ENCODE results near the gene MIGA1.

MIGA1 gene

DNA sequence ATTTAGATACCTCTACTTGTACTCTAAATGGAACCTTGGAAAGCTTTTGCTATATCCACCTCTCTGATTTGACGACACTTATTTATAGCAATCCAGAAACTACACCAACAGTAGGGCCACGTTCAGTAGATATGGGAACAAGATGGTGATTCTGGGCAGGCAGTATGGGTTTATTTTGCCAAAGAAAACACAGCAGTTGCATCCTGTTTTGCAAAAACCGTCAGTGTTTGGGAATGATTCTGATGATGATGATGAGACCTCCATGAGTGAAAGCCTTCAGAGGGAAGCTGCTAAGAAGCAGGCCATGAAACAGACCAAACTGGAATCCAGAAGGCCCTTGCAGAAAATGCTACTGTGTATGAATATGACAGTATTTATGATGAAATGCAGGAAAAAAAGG, 67.5 kb downstream of the MIGA1 start:
- DNase-seq (ENCODE audit: low spot score), result no peak
- FAIRE-seq, result no peak

DNA sequence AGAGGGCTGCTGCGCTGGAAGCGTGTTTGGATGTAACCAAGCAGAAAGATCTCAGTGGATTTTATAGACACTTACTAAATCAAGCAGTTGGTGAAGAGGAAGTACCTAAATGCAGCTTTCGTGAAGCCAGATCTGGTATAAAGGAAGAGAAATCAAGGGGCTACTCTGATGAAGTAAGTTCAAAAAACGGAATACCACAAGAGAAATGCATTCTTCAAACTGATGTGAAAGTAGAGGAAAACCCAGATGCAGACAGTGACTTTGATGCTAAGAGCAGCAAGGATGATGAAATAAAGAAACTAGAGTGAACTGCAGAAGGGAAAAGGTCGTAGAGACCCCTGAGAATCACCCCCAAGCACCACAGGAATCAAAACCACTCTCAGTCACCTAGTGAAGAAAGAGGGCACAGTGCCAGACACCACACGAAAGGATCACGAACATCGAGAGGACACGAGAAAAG, 68.2 kb downstream of the MIGA1 start:
- FAIRE-seq, result no peak

DNA sequence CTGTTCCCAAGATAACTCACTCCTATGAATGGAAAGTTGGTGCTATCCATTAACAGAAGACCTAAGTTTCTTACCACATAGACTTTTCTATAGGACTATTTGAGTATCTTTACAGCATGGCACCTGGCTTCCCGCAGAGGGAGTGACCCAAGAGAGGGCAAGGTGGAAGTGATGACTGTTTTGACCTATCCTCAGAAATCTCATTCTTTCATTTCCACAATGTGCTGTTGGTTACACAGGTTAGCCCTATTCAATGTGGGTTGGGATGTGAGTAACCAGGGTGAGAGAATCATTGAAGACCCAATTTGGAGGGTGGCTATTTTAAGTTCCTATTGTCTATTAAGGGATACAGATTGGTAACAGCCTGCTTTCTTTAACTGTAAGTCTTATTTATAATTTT, 70.6 kb downstream of the MIGA1 start:
- FAIRE-seq (no peak), DNase-seq (ENCODE audit: low spot score) (no peak)

More for the DNA sequence above, 68.2 kb downstream of the MIGA1 start:
- DNase-seq (ENCODE audit: low spot score), result no peak

DNA sequence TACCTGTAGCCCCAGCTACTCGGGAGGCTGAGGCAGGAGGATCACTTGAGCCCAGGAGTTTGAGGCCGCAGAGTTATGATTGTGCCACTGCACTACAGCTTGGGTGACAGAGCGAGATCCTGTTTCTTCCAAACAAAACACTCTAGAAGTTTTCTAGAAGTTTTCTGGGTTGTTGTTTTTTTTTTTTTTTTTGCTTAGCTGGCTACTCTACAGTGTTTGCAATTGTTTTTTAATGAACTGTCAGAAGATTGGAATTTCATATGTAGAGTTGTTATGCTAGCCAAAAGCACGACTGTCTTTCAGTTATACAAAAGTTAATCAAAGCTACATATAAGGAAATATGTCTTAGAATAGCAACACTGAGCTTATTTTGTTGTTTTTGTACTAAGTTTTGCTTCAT, 78.1 kb downstream of the MIGA1 start:
- no peak for FAIRE-seq
- DNase-seq (ENCODE audit: low spot score), result no peak

DNA sequence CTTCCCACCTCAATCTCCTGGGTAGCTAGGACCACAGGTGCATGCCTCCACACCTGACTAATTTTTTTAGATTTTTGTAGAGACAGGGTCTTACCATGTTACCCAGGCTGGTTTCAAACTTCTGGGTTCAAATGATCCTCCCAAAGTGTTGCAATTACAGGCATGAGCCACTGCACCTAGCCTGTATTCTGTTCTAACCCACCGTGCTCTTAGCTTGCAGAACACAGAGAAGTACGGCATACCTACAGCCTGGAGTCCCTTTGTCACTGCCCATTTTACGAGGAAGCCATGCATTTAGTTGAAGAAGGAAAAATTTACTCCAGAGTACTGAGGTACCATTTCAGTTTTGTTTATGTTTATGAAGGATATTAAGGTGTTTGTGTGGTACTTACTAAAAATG, 79.3 kb downstream of the MIGA1 start:
- no peak for FAIRE-seq
- DNase-seq (ENCODE audit: low spot score), result no peak

DNA sequence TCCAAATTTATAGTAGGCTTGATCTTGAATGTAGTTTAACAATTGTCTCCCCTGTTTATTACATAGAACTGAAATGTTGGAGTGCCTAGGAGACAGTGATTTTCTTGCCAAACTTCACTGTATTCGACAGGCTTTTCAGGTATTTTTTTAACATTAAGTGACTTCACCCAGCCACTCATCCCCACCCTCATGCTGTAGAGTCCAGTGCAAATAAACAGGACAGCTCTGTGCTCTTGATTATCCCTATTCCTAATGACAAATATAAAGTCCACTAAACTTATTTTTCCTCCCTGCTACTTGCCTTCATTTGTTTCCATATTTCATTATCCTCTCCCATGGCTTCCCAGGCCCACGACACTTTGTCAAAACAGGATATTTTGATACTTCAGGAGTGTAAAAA, 79.8 kb downstream of the MIGA1 start:
- FAIRE-seq (no peak), DNase-seq (ENCODE audit: low spot score) (no peak)

DNA sequence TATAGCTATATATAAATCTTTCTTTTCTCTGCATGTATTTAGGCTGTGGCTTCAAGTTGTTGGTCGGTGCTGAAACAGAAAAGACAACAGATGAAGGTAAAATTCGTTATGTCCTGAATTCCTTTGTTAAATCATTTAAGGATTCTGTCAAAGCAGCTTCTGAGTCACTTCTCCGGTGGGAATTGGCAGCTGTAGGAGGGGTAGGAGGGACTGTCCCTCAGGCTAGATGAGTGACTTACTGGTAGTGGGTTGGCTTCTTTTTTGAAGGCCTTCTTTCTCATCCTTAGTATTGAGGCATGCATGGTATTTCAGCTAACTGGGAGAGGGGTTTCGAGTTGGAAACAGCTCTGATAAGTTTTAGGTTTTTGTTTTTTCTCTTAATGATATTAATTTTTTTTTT, 86.8 kb downstream of the MIGA1 start:
- no peak for DNase-seq (ENCODE audit: low spot score)
- FAIRE-seq, result no peak

DNA sequence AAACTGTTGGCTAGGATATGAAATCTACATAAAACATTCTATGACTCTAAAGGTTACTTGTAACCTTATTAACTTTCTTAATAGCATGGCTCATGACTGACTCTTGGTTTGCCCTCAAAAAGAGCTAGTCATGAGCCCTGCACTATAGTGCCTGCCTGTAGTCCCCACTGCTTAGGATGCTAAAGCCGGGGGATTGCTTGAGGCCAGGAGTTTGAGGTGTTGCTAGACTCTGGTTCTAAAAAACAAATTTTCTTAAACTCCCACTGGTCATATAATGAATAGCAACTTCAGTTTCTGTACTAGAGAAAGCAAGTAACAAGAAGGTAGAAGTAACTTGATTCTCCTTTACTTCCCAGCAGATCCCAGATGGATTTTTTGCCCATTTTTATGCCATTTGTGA, 93.2 kb downstream of the MIGA1 start:
- no peak for FAIRE-seq

DNA sequence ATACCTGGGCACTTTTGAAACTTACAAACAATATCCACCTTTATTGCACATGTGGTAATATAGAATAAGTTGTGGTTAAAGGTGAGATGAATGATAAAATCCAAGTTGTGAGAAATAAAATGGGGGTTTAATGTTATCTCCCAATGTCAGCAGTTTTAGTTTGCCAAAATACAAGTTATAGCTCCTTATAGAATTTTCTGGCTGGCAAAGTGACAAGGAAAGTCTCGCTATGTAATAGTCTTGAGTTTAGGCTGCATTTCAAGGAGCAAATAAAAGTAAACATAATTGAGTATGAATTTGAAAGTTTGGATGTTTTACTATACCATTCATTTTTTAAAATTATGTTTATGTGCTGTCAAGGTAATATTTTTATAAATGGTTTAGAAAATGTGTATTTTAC, 94.0 kb downstream of the MIGA1 start:
- FAIRE-seq (no peak), DNase-seq (ENCODE audit: low spot score) (no peak)

More for the DNA sequence above, 93.2 kb downstream of the MIGA1 start:
- no peak for DNase-seq (ENCODE audit: low spot score)

DNA sequence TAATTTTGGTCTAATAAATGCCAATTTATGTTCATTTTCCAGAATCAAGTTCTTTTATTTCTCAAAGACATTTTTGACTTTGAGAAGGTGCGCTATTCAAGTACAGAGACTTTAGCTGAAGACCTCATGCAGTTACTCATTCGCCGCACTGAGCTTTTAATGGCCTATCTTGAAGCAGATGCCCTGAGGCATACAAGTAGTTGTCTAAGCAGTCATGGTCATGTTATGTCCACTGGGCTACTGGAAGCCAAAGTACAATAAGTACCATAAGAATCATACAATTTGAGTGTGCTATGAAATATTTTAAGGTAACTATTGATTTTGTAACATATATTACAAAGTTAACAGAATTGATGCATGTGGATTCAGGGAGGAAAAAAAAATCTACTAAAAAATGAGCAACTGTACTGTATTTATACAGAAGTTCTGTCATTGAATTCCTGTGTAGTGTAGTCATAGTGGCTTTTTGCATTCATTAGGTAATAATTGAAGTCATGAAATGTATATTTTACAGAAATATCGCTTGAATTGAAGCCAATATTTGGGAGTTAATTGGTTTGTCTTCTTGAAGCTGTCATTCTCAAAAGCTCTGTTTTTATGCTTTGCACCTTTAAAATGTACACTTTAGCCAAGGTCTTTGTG, 95.5 kb downstream of the MIGA1 start:
- DNase-seq (ENCODE audit: low spot score) (no peak), FAIRE-seq (no peak)

DNA sequence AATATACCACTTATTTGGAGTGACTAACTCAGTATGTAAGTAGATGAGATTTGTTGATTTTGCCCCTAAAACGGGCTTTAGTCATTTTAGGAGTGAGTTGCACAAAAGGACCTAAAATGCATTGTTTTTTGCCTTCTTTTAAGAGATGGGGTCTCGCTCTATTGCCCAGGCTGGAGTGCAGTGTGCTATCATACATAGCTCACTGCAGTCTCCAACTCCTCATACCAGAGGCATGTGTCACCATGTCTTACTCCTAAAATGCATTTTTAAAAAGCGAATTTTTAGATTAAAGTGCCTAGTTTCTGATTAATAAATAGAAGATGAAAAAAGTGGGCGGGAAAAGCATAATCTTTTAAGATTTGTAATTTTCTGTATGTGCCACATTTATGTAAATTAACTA, 97.4 kb downstream of the MIGA1 start:
- DNase-seq (ENCODE audit: low spot score) (no peak), FAIRE-seq (no peak)

DNA sequence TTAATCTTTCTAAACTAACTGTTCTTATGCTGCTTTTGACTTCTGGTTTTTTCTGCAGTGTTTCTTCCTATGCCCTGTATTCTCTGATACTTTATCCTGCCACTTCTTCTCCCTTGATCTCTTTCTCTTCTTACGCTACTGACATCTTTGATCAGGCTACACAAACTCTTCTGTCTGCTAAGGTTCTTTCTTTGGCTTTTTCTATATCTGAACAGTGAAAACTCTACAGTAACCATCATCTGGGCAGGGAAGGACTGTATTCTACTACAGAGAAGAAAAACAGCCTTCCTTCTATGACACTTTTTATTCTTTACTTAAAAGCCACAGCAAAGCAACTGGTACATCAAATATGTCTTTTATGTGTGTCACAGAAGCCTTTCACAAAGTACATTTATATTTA, 101.6 kb downstream of the MIGA1 start:
- DNase-seq (ENCODE audit: low spot score) (no peak), FAIRE-seq (no peak)

DNA sequence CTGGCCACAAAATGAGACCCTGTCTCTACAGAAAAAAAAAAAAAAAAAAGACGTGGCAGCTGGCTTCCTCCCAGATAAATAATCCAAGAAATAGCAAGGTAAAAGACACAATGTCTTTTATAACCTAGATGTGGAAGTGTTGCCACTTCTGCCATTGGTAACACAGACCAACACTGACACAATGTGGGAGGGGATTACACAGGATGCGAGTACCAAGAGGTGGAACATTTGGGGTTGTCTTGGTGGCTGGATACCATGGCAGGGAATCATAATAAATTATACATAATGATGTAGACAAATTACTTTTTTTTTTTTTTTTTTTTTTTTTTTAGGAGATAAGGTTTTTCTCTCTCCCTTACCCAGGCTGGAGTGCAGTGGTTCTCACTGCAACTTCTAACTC, 103.0 kb downstream of the MIGA1 start:
- DNase-seq (ENCODE audit: low spot score) (no peak), FAIRE-seq (no peak)

DNA sequence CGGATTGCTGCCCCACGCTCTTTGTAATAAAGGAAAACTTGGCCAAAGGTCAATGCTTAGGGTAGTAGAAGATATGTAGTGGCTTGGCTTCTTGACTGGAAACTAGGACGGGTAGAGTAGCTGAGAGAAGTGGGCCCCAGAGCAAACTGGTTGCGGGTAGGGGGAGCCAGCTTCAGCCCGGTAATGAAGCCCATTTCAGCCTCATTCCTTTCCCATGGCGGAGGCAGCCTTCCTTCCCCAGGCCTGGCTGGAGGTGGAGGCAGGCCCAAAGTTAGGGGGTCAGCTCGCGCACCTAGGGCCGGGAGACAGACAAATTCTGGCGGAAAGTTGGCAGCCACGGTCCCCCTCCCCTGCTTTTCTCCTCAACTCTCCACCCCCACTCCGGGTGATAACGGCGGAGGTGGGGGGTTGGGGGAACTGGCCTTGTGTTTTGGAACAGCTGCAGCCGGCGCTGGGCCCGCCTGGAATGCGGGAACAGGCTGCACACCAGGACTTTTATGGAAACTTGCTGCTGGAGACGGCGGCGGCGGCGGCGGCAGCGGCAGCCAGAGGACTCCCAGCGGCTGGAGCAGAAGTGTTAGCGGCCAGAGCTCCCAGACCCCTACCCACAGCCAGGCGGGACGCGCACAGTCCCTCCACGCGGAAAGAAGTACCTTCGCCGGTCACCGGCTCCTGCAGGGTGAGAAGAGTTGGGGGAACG, 108.8 kb downstream of the MIGA1 start, which contains the start of gene NEXN:
NEXN (plus strand) TSS at position 544 of the 700 bp plus-strand sequence. CDS start 27,483 bp downstream, outside the sequence.
- DNase-seq (ENCODE audit: low spot score) (peak; percentile 75), FAIRE-seq (peak; percentile 59)

DNA sequence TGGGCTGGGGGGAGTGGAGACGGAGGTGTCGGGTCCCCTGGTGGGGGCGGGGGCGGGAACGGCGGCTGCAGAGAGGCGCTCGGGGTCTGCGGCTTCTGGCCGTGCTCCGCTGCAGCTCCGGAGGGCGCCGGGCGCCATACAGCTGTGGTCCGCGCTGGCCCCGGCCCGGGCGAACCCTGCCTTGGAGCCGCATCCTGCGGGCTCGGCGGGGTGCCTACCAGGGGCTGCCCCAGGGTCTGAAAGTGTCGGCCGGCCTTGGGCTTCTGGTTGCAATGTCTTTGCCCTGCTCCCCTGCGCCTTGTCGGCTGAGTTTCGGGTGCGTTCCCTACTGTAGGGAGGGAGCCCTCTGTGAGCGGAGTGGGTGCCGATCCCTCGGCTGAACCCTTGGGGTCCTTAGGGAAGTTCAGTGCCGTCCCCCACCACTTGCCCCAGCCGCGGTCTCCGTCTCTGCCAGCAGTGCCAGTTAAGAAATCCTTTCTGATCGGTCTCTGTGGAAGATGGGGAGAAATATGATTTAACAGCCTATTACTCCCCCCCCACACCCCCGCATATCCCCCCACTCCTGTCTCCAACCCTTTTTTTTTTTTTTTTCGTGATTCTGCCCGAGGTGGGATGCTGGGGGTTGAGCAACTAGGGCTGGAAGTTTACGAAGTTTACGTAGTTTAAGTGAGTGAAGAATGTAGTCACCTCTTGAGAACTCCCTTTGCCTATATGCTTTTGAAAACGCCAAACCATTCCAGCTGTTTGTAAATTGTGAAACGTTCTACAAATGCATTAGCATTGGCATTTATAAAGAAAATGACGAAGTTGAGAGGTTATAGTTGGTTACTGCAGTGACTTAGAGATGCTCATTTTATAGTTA, 109.6 kb downstream of the MIGA1 start:
- DNase-seq (ENCODE audit: low spot score), result no peak
- no peak for FAIRE-seq

DNA sequence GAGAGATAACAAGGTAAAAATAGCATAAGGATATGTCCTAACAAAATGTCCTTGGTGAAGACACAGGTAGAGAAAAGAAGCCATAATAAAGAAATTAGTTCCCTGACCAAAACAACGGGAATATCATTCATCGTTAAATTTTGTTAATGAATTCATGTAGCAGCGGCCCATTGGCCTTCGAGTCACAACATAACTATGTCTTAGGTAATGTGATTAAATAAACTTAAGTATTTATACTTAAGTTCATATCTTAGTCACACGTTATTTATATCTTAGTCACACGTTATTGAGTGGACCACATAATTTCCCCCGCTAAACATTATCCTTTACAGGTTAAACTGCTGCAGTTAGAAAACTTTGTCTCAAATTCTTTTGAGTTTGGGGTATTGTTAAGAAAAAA, 110.2 kb downstream of the MIGA1 start:
- peak; percentile 9 for DNase-seq (ENCODE audit: low spot score)
- no peak for FAIRE-seq

DNA sequence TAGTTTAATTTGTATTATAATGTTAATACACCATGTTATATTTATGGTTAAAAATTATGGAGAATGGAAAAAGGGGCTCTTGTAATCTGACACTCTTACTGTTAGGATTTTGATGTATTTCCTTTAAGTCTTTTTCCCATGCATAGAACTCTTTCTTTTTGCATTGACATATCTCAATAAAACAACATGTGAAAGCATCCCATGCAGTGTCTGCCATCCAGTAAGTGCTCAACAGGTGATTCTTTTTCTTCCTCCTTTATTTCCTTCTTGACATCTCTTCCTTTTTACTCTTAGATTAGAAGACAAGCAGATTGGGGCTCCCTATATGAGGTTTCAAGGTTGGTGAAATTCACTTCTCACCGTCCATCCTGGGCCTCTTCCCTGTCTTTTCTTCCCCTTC, 111.8 kb downstream of the MIGA1 start:
- no peak for DNase-seq (ENCODE audit: low spot score)
- no peak for FAIRE-seq

DNA sequence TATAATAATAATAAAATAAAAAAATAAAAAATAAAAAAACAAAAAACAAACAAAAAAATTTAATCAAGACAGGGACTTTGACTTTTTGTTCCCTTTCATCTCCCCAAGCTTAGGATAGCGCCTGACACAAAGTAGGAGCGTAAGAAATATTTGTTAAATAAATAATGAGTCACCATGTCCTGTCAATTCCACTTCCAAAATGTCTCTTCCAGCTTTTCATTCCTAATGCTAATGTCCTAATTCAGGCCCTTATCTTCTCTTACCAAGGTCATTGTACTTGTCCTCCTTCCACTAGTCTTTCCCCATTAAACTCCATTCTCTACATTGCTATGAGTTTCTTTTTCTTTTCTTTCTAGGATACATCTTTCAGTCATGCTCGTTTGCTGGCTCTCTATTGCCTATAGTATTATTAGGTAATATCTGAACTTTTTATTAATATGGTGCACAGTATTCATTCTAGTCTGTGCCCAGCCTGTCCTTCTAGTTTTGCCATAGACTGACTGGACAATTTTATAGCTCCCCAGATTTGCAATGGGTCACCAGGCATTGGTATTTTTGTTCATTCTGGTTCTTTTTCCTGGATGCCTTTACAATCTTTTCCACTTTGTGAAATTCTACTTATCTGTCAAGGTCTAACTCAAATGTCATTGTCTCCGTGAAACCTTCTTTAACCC, 120.3 kb downstream of the MIGA1 start:
- DNase-seq (ENCODE audit: low spot score), result no peak
- no peak for FAIRE-seq

DNA sequence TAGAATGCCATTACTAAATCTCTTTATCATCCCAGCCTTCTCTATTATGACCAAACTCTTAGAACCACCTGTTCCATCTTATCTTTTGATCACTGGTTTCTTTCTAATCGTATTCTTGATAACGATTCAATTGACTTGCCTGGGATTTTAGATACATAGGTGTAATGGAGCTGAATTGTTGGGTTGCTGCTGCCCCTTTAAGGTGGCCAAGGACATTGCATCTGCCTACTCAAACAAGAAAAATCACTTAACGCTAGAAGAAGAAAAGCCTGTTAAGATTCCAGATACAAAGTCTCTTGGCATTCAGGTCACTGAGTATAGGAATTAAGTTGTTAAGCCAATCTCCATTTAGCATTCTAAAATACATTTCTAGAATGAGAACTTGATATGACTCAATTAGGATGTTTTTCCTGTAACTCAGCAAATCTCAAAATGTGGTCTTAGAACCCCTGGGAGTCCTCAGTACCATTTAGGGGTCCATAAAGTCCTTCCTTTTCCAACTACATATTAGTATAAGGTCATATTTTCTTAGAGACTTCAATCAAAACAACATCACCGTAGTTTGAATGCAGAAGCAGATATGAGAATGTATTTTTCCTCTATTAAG, 121.3 kb downstream of the MIGA1 start:
- DNase-seq (ENCODE audit: low spot score) (peak; percentile 10), FAIRE-seq (no peak)

DNA sequence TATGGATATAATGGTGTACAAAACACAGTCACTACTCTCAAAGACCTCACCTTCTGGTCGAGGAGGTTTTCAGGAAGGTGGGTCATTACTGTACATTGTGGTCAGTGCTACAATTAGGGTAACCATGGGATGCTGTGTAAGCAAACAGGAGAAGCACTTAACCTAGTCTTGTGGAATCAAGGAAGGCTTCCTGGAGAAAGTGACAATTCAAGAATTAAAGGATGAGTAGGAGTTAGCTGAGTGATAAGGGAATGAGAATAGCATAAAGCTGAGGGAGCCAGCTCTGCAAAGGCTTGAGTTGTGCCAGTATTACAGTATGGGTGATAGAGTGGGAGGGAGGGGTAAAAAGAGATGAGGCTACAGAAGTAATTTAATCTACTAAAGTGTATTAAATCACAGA, 126.2 kb downstream of the MIGA1 start:
- FAIRE-seq (no peak), DNase-seq (ENCODE audit: low spot score) (no peak)

DNA sequence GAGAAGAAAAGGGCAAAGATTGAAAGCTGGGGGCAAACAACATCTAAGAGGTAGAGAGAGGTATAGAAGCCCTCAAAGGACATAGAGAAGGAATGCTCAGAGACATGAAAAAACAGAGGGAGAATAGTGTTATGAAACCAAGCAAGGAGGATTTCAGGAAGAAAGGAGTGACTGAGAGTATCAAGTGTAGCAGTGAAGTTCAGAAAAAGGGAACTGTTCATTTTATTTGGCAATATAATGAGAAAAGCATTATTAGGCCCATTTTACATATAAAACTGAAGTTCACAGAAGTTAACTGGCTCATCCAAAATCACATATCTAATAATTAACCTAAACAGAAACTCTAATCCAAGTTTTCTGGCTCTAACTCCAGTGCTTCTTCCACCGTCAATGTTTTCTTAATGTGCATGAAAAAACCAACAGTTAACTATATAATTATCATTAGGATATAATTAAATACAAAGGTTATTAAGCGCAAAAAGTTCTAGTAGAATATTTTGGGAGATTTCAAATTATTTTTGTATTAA, 126.6 kb downstream of the MIGA1 start:
- FAIRE-seq, result no peak

More for the DNA sequence above, 126.6 kb downstream of the MIGA1 start:
- no peak for DNase-seq (ENCODE audit: low spot score)
